Immature natural killer cell (primary cell): ENCODE data around the gene CHEK2. TPM values are rescaled to one million over a fixed set of nuclear protein-coding genes. Genes with fewer than 3 reads are reported as not detected.
A peak's percentile ranks its signal among the peaks of the same experiment; 100 is the strongest.

Source experiments
- DNase-seq, 3 donors: peaks; one replicate each; pipeline ENCODE4 v3.0.0; 2022; ENCODE audit warnings: mixed read lengths in 1 of 3
- H3K27ac Mint-ChIP-seq, 6 donors: one replicate each; pipeline ENCODE4 v1.8.0; 2020; ENCODE audit warnings: mixed read lengths in 6 of 6, mild to moderate bottlenecking in 5 of 6, inconsistent platforms in 4 of 6, moderate library complexity in 3 of 6
- H3K27me3 Mint-ChIP-seq, 3 donors: one replicate each; pipeline ENCODE4 v1.8.0; 2020 to 2021; ENCODE audit warnings: low read depth in 3 of 3, mild to moderate bottlenecking in 3 of 3, mixed read lengths in 3 of 3, moderate library complexity in 3 of 3, inconsistent platforms in 1 of 3
- H3K36me3 Mint-ChIP-seq, 3 donors: one replicate each; pipeline ENCODE4 v1.8.0; 2020; ENCODE audit warnings: mixed read lengths in 3 of 3, inconsistent platforms in 2 of 3, mild to moderate bottlenecking in 2 of 3
- H3K4me1 Mint-ChIP-seq, 2 donors: one replicate each; pipeline ENCODE4 v1.8.0; 2020; ENCODE audit warnings: inconsistent platforms in 2 of 2, mild to moderate bottlenecking in 2 of 2, mixed read lengths in 2 of 2, moderate library complexity in 1 of 2
- H3K4me3 Mint-ChIP-seq, 5 donors: one replicate each; pipeline ENCODE4 v1.8.0; 2020; ENCODE audit warnings: mild to moderate bottlenecking in 5 of 5, mixed read lengths in 5 of 5, inconsistent platforms in 3 of 5, moderate library complexity in 3 of 5
- H3K9me3 Mint-ChIP-seq, 6 donors: one replicate each; pipeline ENCODE4 v1.8.0; 2020; ENCODE audit warnings: mild to moderate bottlenecking in 6 of 6, mixed read lengths in 6 of 6, inconsistent platforms in 4 of 6, moderate library complexity in 3 of 6
- polyA plus RNA-seq, 3 donors: library from polyadenylated mRNA; unstranded; fragments of 300-500 nt; fragmentation: Illumina TruSeq; gene quantifications; one replicate each; pipeline ENCODE4 v1.2.3, GENCODE V29; 2021

The CHEK2 gene
- 10 to 100 TPM in 1 of 3 donors, 1 to 10 TPM in 2; 6.2 to 10.6 (median 9.6) TPM for polyA plus RNA-seq

- peak within 1 kb of the TSS; percentile 81 to 95 (median 90) for H3K27ac Mint-ChIP-seq
- peaks cover 0 to 11% (median 5%) of the 10 kb centered on the region in 3 donors for H3K36me3 Mint-ChIP-seq
- peaks cover 3 to 5% (median 4%) of the 10 kb centered on the region in 3 donors for H3K27me3 Mint-ChIP-seq
- peak; percentile 95 to 96 (median 96) for DNase-seq
- peaks cover 34 to 44% of the 10 kb centered on the region in 2 donors for H3K4me1 Mint-ChIP-seq
- H3K9me3 Mint-ChIP-seq, result no peaks in the 10 kb centered on the region
- peak within 1 kb of the TSS; percentile 84 to 92 (median 88) for H3K4me3 Mint-ChIP-seq
Measured at GRCh38 chr22:28741785-28742561, at the start of gene CHEK2, which contains the start of gene HSCB. Gene CHEK2 (minus strand): TSS chr22:28741820. CDS start chr22:28734721, 7,099 bp downstream. Gene HSCB (plus strand): TSS chr22:28742039. CDS start chr22:28742096, 57 bp downstream.

- Mint-ChIP-seq H3K9me3 (no peaks in the 10 kb centered on the region), H3K36me3 (peaks cover 22 to 40% (median 27%) of the 10 kb centered on the region in 3 donors), H3K27me3 (peaks cover 0 to 3% (median 2%) of the 10 kb centered on the region in 3 donors), H3K4me3 (peak overlapping the region; percentile 51 to 79 (median 67)), H3K4me1 (peaks cover 64 to 86% of the 10 kb centered on the region in 2 donors), H3K27ac (peak overlapping the region; percentile 22 to 92 (median 65))
- DNase-seq, result no peak
Measured at GRCh38 chr22:28791124-28791523, 49.5 kb upstream of the CHEK2 start.

- H3K4me1 Mint-ChIP-seq, result peaks cover 45 to 68% of the 10 kb centered on the region in 2 donors
- no peak overlapping the region for H3K4me3 Mint-ChIP-seq
- no peaks in the 10 kb centered on the region for H3K27me3 Mint-ChIP-seq
- no peak for DNase-seq
- no peaks in the 10 kb centered on the region for H3K9me3 Mint-ChIP-seq
- H3K36me3 Mint-ChIP-seq, result peaks cover 14 to 37% (median 20%) of the 10 kb centered on the region in 3 donors
- H3K27ac Mint-ChIP-seq, result peak overlapping the region in 1 of 6 donors; percentile 12
Measured at GRCh38 chr22:28788601-28789000, 47.0 kb upstream of the CHEK2 start.

GRCh38 chr22:28783786-28784671, 42.4 kb upstream of the CHEK2 start:
- DNase-seq, result no peak
- Mint-ChIP-seq H3K36me3 (peaks cover 16 to 43% (median 29%) of the 10 kb centered on the region in 3 donors), H3K4me1 (peaks cover 21 to 48% of the 10 kb centered on the region in 2 donors), H3K9me3 (no peaks in the 10 kb centered on the region), H3K4me3 (no peak overlapping the region), H3K27me3 (no peaks in the 10 kb centered on the region), H3K27ac (peak overlapping the region in 2 of 6 donors; percentile 25 to 51)

- H3K4me1 Mint-ChIP-seq, result peaks cover 42 to 56% of the 10 kb centered on the region in 2 donors
- H3K36me3 Mint-ChIP-seq, result peaks cover 3 to 26% (median 15%) of the 10 kb centered on the region in 3 donors
- no peak overlapping the region for H3K4me3 Mint-ChIP-seq
- no peaks in the 10 kb centered on the region for H3K27me3 Mint-ChIP-seq
- no peaks in the 10 kb centered on the region for H3K9me3 Mint-ChIP-seq
- no peak for DNase-seq
- peak overlapping the region in 3 of 6 donors; percentile 2 to 68 (median 55) for H3K27ac Mint-ChIP-seq
Measured at GRCh38 chr22:28780296-28780695, 38.7 kb upstream of the CHEK2 start.

- Mint-ChIP-seq H3K27me3 (peaks cover 0 to under 1% (median 0%) of the 10 kb centered on the region in 3 donors), H3K4me1 (peaks cover 44 to 61% of the 10 kb centered on the region in 2 donors), H3K36me3 (peaks cover 3 to 22% (median 16%) of the 10 kb centered on the region in 3 donors), H3K9me3 (no peaks in the 10 kb centered on the region), H3K4me3 (no peak overlapping the region), H3K27ac (peak overlapping the region in 5 of 6 donors; percentile 2 to 51 (median 17))
- DNase-seq, result no peak
Measured at GRCh38 chr22:28779833-28780232, 38.2 kb upstream of the CHEK2 start.

- Mint-ChIP-seq H3K27ac (peak overlapping the region; percentile 52 to 87 (median 72)), H3K4me3 (peak overlapping the region; percentile 78 to 98 (median 96)), H3K9me3 (no peaks in the 10 kb centered on the region), H3K36me3 (peaks cover 8 to 9% (median 8%) of the 10 kb centered on the region in 3 donors), H3K27me3 (peaks cover 0 to 7% (median 5%) of the 10 kb centered on the region in 3 donors), H3K4me1 (peaks cover 44 to 53% of the 10 kb centered on the region in 2 donors)
- DNase-seq, result no peak
Measured at GRCh38 chr22:28774378-28774777, 32.8 kb upstream of the CHEK2 start.

GRCh38 chr22:28773461-28773867, 31.8 kb upstream of the CHEK2 start:
- Mint-ChIP-seq H3K9me3 (no peaks in the 10 kb centered on the region), H3K4me1 (peaks cover 40 to 44% of the 10 kb centered on the region in 2 donors), H3K27ac (peak overlapping the region; percentile 92 to 99 (median 96)), H3K36me3 (peaks cover 8 to 9% (median 8%) of the 10 kb centered on the region in 3 donors), H3K27me3 (peaks cover 0 to 7% (median 5%) of the 10 kb centered on the region in 3 donors), H3K4me3 (peak overlapping the region; percentile 96 to 99 (median 98))
- peak in 2 of 3 donors; percentile 10 to 32 for DNase-seq

- Mint-ChIP-seq H3K4me1 (peaks cover 37 to 38% of the 10 kb centered on the region in 2 donors), H3K4me3 (peak within 1 kb of the TSS; percentile 96 to 99 (median 98)), H3K9me3 (no peaks in the 10 kb centered on the region), H3K27ac (peak within 1 kb of the TSS; percentile 92 to 99 (median 96)), H3K27me3 (peaks cover 2 to 7% (median 5%) of the 10 kb centered on the region in 3 donors), H3K36me3 (peaks cover 8 to 9% (median 8%) of the 10 kb centered on the region in 3 donors)
- peak; percentile 87 to 89 (median 88) for DNase-seq
Measured at GRCh38 chr22:28772633-28773460, 31.2 kb upstream of the CHEK2 start, which contains the start of gene CCDC117. Gene CCDC117 (plus strand): TSS chr22:28772695. CDS start chr22:28772850, 155 bp downstream.

- H3K4me1 Mint-ChIP-seq, result peaks cover 31 to 36% of the 10 kb centered on the region in 2 donors
- peak overlapping the region; percentile 3 to 95 (median 41) for H3K4me3 Mint-ChIP-seq
- peak overlapping the region in 1 of 6 donors; percentile 71 for H3K27ac Mint-ChIP-seq
- H3K27me3 Mint-ChIP-seq, result peaks cover 5 to 7% (median 5%) of the 10 kb centered on the region in 3 donors
- no peak for DNase-seq
- no peaks in the 10 kb centered on the region for H3K9me3 Mint-ChIP-seq
- peaks cover 8 to 9% (median 8%) of the 10 kb centered on the region in 3 donors for H3K36me3 Mint-ChIP-seq
Measured at GRCh38 chr22:28771195-28771791, 29.7 kb upstream of the CHEK2 start.

- Mint-ChIP-seq H3K27me3 (peaks cover 4 to 5% (median 5%) of the 10 kb centered on the region in 3 donors), H3K4me3 (peak overlapping the region in 1 of 5 donors; percentile 4), H3K36me3 (peaks cover 5 to 6% (median 6%) of the 10 kb centered on the region in 3 donors), H3K4me1 (peaks cover 15 to 19% of the 10 kb centered on the region in 2 donors), H3K27ac (no peak overlapping the region), H3K9me3 (no peaks in the 10 kb centered on the region)
- DNase-seq, result no peak
Measured at GRCh38 chr22:28769394-28770085, 27.9 kb upstream of the CHEK2 start.
